Measurements from ENCODE around the gene SEMA6A. TPM values are rescaled to one million over a fixed set of nuclear protein-coding genes. Genes with fewer than 3 reads are reported as not detected.
A peak's percentile ranks its signal among the peaks of the same experiment; 100 is the strongest.

Gene SEMA6A
- total and polyA plus RNA-seq, 2 of the 13 experiments (the other 11 are each of a cell fraction or from before 2014, with no cell fraction given) = 5.1 to 6.5 TPM

DNA sequence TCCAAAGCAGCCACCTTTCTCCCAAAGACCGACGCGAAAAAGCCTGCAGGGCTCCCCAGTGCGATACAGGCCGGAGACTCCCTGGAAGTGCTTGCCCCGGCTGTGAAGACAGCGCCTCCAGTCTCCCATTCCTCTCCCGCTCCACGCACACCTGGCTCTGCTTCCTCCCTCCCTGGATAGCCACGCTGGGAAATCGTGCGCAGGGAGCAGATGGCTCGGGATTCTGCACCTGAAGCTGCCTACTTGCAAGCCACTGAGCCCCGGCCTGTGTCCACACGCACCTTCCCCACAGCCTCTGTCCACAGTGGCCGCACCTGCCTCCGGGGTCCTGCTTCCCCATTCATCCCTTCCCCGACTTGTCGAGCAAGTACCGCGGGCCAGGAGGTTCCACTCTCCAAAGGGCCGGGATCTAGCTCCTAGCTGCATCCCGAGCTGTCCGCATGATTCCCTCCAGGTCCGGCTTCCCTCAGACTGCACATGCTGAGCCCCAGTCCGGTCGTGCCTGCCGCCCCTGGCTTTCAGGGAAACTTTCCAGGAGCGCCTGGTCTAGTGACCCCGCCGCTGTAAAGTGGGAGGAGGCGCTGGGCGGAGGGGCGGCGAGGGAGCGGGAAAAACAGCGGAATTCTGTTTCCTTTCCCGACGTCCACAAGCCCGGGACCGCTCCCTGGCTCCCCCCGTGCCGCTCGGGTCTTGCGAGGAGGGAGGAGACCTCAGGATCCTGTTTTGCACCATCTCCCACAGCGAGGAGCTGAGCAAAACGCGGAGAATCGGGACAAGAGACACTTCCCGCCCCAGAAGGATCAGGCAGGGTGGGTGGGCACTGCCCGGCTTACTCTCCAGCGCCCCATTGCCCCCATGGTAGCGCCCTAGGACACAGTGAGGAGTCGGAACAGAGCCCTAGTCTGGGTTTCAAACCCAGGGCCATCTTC lies 2.0 kb downstream of the SEMA6A start (continued):
- no peak for TF ChIP-seq ZNF160 (CRISPR knock-in tag; IDR thresholded peaks at IDR 0.05)
- no peak for TF ChIP-seq ZFP82 (CRISPR knock-in tag; IDR thresholded peaks at IDR 0.05; ENCODE audit: borderline replicate concordance)
- no peak for TF ChIP-seq ZMAT3 (CRISPR knock-in tag; conservative IDR thresholded peaks at IDR 0.05)
- no peak for TF ChIP-seq NR2F6 (IDR thresholded peaks at IDR 0.05)
- TF ChIP-seq NR2F6 (CRISPR knock-in tag; IDR thresholded peaks at IDR 0.05) = no peak
- peak; percentile 36; the same call in 1 of the 2 replicates for TF ChIP-seq MED1 (CRISPR knock-in tag; IDR thresholded peaks at IDR 0.05)
- no peak for TF ChIP-seq HES4 (CRISPR knock-in tag; IDR thresholded peaks at IDR 0.05; ENCODE audit: borderline replicate concordance)
- no peak for TF ChIP-seq ZNF513 (CRISPR knock-in tag; conservative IDR thresholded peaks at IDR 0.05)
- TF ChIP-seq MXD1 (CRISPR knock-in tag; IDR thresholded peaks at IDR 0.05) = peak; percentile 26; the same call in 1 of the 2 replicates
- TF ChIP-seq TOE1 (CRISPR knock-in tag; IDR thresholded peaks at IDR 0.05) = no peak
- no peak for TF ChIP-seq THAP11 (CRISPR knock-in tag; IDR thresholded peaks at IDR 0.05)
- TF ChIP-seq, protein P1, sequence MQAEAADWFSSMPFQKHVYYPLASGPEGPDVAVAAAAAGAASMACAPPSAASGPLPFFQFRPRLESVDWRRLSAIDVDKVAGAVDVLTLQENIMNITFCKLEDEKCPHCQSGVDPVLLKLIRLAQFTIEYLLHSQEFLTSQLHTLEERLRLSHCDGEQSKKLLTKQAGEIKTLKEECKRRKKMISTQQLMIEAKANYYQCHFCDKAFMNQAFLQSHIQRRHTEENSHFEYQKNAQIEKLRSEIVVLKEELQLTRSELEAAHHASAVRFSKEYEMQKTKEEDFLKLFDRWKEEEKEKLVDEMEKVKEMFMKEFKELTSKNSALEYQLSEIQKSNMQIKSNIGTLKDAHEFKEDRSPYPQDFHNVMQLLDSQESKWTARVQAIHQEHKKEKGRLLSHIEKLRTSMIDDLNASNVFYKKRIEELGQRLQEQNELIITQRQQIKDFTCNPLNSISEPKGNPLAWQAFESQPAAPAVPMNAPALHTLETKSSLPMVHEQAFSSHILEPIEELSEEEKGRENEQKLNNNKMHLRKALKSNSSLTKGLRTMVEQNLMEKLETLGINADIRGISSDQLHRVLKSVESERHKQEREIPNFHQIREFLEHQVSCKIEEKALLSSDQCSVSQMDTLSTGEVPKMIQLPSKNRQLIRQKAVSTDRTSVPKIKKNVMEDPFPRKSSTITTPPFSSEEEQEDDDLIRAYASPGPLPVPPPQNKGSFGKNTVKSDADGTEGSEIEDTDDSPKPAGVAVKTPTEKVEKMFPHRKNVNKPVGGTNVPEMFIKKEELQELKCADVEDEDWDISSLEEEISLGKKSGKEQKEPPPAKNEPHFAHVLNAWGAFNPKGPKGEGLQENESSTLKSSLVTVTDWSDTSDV (CRISPR knock-in tag; IDR thresholded peaks at IDR 0.05) = peak; percentile 38; the same call in 1 of the 2 replicates
- TF ChIP-seq ZNF800 (CRISPR knock-in tag; IDR thresholded peaks at IDR 0.05) = no peak
- no peak for TF ChIP-seq ZNF839 (CRISPR knock-in tag; IDR thresholded peaks at IDR 0.05; ENCODE audit: borderline replicate concordance)
- no peak for TF ChIP-seq FOXJ3 (CRISPR knock-in tag; IDR thresholded peaks at IDR 0.05; ENCODE audit: borderline replicate concordance)
- no peak for TF ChIP-seq ARHGAP35 (CRISPR knock-in tag; IDR thresholded peaks at IDR 0.05; ENCODE audit: borderline replicate concordance)
- peak; percentile 2 for TF ChIP-seq ASH2L (IDR thresholded peaks at IDR 0.05; ENCODE audit: insufficient read length, low read depth, low read length)
- no peak for TF ChIP-seq RCOR2 (CRISPR knock-in tag; IDR thresholded peaks at IDR 0.05)
- no peak for TF ChIP-seq PHF20 (CRISPR knock-in tag; IDR thresholded peaks at IDR 0.05)
- no peak for TF ChIP-seq ZNF468 (CRISPR knock-in tag; IDR thresholded peaks at IDR 0.05)
- no peak for TF ChIP-seq MED8 (CRISPR knock-in tag; IDR thresholded peaks at IDR 0.05; ENCODE audit: insufficient replicate concordance)
- TF ChIP-seq ZNF20 (CRISPR knock-in tag; IDR thresholded peaks at IDR 0.05) = 0 out of 2 replicates have a peak, but pooled peaks have one; percentile 46
- TF ChIP-seq CCDC6 (CRISPR knock-in tag; IDR thresholded peaks at IDR 0.05) = no peak

Data from HepG2 (cell line).